Measurements from ENCODE around the gene CPB2. TPM values are rescaled to one million over a fixed set of nuclear protein-coding genes. Genes with fewer than 3 reads are reported as not detected.

Gene CPB2
- total RNA-seq, 4 donors from 2014 or later = 0.25 to 0.42 (median 0.29) TPM; not detected in 1

DNA sequence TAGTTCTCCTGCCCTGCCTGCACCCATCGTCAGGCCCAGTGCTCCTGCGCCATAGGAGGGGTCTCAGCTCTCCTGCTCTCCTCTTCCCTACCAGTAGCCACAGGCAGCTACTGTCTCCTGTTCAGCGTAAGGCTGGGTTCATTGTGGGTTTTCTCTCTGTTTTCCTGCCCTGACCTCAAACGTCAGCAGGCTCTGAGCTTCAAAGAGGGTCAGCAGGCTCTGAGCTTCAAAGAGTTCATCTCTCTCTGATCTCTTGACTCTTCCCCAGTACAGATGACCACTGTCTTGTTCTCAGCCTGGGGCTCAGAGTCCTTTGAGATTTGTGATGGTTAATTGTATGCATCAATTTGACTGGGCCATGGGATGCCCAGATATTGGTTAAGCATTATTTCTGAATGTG lies 4.6 kb upstream of the CPB2 start:
- 70 to 78% methylated on average over 4 of the region's 4 CpGs for WGBS, 2 donors
- DNase-seq (ENCODE audit: low spot score in 2 of 2) = no peak
- H3K4me3 ChIP-seq (ENCODE audit: low read depth, poor library complexity, severe bottlenecking) = no peak overlapping the region

DNA sequence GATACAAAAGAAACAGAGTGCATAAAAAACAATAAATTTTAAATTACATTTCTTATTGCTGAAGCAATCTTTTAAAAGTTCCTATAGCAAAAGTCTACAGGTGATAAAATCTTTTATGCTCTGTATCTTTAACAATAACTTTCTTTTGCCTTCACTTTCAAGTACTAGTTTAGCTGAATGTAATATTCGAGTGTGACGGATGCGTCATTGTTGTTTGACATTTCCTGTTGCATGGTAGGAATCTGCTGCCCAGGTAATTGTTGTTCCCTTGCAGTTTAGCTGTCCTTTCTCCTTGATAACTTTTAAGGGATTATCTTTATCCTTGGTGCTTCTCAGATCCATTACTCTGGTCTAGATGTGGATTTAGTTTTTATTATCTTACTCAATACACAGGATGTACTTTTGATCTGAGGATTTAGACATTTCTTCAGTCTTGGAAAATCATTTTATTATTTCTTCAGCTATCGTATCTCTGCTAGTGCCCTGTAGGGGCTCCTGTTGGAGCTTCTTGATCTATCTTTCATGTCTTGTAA lies 2.1 kb upstream of the CPB2 start:
- H3K4me3 ChIP-seq (ENCODE audit: low read depth, poor library complexity, severe bottlenecking) = no peak overlapping the region
- DNase-seq (ENCODE audit: low spot score in 2 of 2) = no peak
- intact Hi-C loops (cut with DNase I; ENCODE audit: low total_unique reads) = no loop called here
- 40 to 41% methylated on average over 4 of the region's 4 CpGs for WGBS, 2 donors
- no peak for TF ChIP-seq POLR2A (IDR thresholded peaks at IDR 0.05)
- TF ChIP-seq, protein P1, sequence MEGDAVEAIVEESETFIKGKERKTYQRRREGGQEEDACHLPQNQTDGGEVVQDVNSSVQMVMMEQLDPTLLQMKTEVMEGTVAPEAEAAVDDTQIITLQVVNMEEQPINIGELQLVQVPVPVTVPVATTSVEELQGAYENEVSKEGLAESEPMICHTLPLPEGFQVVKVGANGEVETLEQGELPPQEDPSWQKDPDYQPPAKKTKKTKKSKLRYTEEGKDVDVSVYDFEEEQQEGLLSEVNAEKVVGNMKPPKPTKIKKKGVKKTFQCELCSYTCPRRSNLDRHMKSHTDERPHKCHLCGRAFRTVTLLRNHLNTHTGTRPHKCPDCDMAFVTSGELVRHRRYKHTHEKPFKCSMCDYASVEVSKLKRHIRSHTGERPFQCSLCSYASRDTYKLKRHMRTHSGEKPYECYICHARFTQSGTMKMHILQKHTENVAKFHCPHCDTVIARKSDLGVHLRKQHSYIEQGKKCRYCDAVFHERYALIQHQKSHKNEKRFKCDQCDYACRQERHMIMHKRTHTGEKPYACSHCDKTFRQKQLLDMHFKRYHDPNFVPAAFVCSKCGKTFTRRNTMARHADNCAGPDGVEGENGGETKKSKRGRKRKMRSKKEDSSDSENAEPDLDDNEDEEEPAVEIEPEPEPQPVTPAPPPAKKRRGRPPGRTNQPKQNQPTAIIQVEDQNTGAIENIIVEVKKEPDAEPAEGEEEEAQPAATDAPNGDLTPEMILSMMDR (IDR thresholded peaks at IDR 0.05) = no peak

More for the DNA sequence above, 4.6 kb upstream of the CPB2 start:
- TF ChIP-seq POLR2A (IDR thresholded peaks at IDR 0.05) = no peak
- TF ChIP-seq, protein P1 (IDR thresholded peaks at IDR 0.05) = no peak
- intact Hi-C loops (cut with DNase I; ENCODE audit: low total_unique reads) = no loop called here

- H3K4me3 ChIP-seq (ENCODE audit: low read depth, poor library complexity, severe bottlenecking) = no peak overlapping the region
- no peak for DNase-seq (ENCODE audit: low spot score in 2 of 2)
- WGBS, 2 donors = 91 to 92% methylated on average over 7 of the region's 7 CpGs
- TF ChIP-seq POLR2A (IDR thresholded peaks at IDR 0.05) = no peak
- TF ChIP-seq, protein P1 (IDR thresholded peaks at IDR 0.05) = no peak
- intact Hi-C loops (cut with DNase I; ENCODE audit: low total_unique reads) = no loop called here
Observed at GRCh38 chr13:46103037-46103436, 1.8 kb downstream of the CPB2 start.

DNA sequence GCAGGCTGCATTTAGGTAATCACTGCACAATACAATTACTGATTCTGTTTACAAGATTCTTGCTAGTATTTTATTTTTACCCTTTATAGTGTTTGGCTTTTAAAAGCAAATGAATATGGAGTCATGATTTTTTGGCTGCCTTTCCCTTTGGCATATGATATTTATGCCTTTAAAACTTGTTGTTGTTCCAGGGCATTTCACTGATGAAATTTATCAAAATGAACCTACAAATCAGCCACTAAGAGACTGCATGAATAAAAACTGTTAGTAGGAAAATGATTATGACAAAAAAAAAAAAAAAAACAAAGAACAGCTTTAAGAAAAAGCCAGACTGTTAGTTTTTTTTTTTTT lies 2.6 kb downstream of the CPB2 start:
- no peak overlapping the region for H3K4me3 ChIP-seq (ENCODE audit: low read depth, poor library complexity, severe bottlenecking)
- TF ChIP-seq, protein P1 (IDR thresholded peaks at IDR 0.05) = no peak
- TF ChIP-seq POLR2A (IDR thresholded peaks at IDR 0.05) = no peak
- DNase-seq (ENCODE audit: low spot score in 2 of 2) = no peak
- intact Hi-C loops (cut with DNase I; ENCODE audit: low total_unique reads) = no loop called here

DNA sequence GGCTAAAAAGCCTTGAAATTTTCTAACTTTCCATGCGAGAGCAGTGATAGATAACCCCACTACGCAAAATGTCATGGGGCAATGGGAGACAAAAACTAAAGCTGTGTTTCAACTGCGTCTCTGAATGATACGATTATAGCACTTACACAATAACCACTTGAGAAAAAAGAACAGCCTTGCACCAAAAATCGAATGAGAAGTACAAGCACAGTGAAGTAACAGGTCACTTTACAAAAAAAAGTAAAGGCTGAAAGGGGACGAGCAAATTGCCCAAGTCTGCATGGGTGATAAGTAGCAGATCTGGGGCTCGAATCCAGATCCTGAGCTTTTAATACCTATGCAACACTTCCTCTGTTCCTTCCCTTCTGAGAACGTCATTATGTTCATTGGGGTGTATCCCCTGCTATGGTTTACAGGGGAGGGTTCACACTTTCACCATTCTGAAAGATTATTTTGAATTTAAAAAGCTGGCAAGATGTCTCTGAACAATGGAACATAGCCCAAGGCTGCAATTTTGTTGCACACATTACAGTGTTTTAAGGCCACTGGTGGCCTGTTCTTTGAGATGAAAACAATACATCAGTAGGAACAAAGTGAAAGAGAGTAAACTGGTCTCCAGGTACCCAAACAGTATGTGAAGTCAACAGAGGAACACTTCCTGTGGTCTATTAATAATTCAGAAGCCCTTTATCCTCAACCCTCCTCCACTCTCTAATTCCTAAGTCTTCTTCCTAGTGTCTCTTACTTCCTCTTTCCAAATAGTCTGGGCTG lies 3.2 kb downstream of the CPB2 start:
- H3K4me3 ChIP-seq (ENCODE audit: low read depth, poor library complexity, severe bottlenecking) = no peak overlapping the region

More for the DNA sequence above, 3.2 kb downstream of the CPB2 start:
- TF ChIP-seq, protein P1 (IDR thresholded peaks at IDR 0.05) = no peak
- no peak for TF ChIP-seq POLR2A (IDR thresholded peaks at IDR 0.05)
- no peak for DNase-seq (ENCODE audit: low spot score in 2 of 2)
- intact Hi-C loops (cut with DNase I; ENCODE audit: low total_unique reads) = no loop called here
- 73 to 77% methylated on average over 8 of the region's 8 CpGs for WGBS, 2 donors

All from lower leg skin (tissue), 4 donors.